Measurements from ENCODE around the gene SCRN2.

Gene SCRN2

GRCh38 chr17:47847341-47848197, 6.5 kb upstream of the SCRN2 start:
- ChIA-PET POLR2A (ENCODE audit: low non-redundant PET) (no interaction called here), CTCF (interaction anchor here (0.5 to 4.9 kb wide), 14 partner anchors 11 to 1771 kb away, joined by 3 to 38 read pairs (median 3); no protein-coding TSS in a partner anchor)
- DNase-seq (ENCODE audit: low spot score): no peak

GRCh38 chr17:47846716-47847340, 5.8 kb upstream of the SCRN2 start:
- ChIA-PET POLR2A (ENCODE audit: low non-redundant PET) (no interaction called here), CTCF (interaction anchor here (0.6 to 4.9 kb wide), 9 partner anchors 12 to 760 kb away, joined by 3 to 38 read pairs (median 4); no protein-coding TSS in a partner anchor)
- no peak for DNase-seq (ENCODE audit: low spot score)
- TF ChIP-seq, protein P1, sequence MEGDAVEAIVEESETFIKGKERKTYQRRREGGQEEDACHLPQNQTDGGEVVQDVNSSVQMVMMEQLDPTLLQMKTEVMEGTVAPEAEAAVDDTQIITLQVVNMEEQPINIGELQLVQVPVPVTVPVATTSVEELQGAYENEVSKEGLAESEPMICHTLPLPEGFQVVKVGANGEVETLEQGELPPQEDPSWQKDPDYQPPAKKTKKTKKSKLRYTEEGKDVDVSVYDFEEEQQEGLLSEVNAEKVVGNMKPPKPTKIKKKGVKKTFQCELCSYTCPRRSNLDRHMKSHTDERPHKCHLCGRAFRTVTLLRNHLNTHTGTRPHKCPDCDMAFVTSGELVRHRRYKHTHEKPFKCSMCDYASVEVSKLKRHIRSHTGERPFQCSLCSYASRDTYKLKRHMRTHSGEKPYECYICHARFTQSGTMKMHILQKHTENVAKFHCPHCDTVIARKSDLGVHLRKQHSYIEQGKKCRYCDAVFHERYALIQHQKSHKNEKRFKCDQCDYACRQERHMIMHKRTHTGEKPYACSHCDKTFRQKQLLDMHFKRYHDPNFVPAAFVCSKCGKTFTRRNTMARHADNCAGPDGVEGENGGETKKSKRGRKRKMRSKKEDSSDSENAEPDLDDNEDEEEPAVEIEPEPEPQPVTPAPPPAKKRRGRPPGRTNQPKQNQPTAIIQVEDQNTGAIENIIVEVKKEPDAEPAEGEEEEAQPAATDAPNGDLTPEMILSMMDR (conservative IDR thresholded peaks at IDR 0.05; ENCODE audit: low read depth): no peak
- H3K27ac ChIP-seq: peak overlapping the region; percentile 17

More at GRCh38 chr17:47847341-47848197, 6.5 kb upstream of the SCRN2 start:
- no peak overlapping the region for H3K27ac ChIP-seq
- TF ChIP-seq, protein P1 (conservative IDR thresholded peaks at IDR 0.05; ENCODE audit: low read depth): peak; percentile 43

GRCh38 chr17:47845716-47846075, 4.6 kb upstream of the SCRN2 start:
- H3K27ac ChIP-seq: peak overlapping the region; percentile 17; the same call in 1 of the 2 replicates
- DNase-seq (ENCODE audit: low spot score): no peak
- TF ChIP-seq, protein P1 (conservative IDR thresholded peaks at IDR 0.05; ENCODE audit: low read depth): no peak
- CTCF ChIA-PET: interaction anchor here (3.7 to 4.2 kb wide), 2 partner anchors 39 to 44 kb away, joined by 15 to 77 read pairs; no protein-coding TSS in a partner anchor
- POLR2A ChIA-PET (ENCODE audit: low non-redundant PET): no interaction called here

DNA sequence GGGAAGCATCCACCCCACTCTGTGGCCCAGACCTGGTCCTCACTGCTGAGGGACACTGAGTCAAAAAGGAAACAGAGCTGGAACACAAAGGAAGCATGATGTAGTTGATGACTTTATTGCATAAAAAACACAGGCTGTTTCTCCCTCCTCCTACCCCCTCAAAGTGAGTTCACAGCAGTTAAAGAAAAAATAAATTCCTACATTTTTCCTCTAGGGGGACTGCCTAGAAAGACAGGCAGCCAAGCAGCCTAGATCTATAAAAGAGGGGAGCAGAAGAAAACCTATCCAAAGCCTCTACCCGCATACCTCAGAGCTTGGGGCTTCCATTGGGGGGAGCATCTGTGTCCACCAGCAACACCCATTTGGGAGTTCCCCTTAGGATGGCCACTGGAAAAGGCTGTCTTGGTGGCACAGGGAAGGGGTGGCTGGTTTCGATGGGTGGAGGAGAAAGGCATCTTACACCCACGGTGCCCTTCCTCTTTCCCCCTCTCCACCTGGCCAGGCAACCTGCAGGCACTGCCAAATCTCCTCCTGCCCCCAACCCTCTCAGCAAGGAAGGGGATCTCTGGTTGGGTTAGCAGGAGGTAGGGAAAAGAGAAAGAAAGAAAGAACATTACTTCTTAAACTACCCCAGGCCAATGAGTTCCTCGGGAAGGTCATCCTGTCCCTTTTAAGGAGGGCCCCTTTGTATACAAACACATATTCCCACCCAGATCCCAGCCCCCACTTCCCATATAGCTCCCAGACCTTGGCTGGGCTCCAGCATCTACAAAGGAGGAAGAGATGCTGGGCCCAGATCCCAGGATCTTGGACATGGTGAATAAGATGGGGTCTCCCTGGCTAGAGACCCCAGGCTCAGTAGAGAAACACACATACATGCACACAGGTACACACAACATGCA, 4.0 kb upstream of the SCRN2 start:
- POLR2A ChIA-PET (ENCODE audit: low non-redundant PET): no interaction called here
- H3K27ac ChIP-seq: peak overlapping the region; percentile 20
- no peak for DNase-seq (ENCODE audit: low spot score)
- CTCF ChIA-PET: interaction anchor here (0.5 to 4.2 kb wide), 7 partner anchors 13 to 66 kb away, joined by 3 to 77 read pairs (median 4); partner anchors contain the start of genes LRRC46 and MRPL10
- TF ChIP-seq, protein P1 (conservative IDR thresholded peaks at IDR 0.05; ENCODE audit: low read depth): peak; percentile 37

GRCh38 chr17:47844227-47844626, 3.2 kb upstream of the SCRN2 start:
- DNase-seq (ENCODE audit: low spot score): no peak
- TF ChIP-seq, protein P1 (conservative IDR thresholded peaks at IDR 0.05; ENCODE audit: low read depth): no peak
- ChIA-PET POLR2A (ENCODE audit: low non-redundant PET) (no interaction called here), CTCF (interaction anchor here (0.6 to 4.2 kb wide), 5 partner anchors 13 to 51 kb away, joined by 3 to 77 read pairs (median 4); partner anchors contain the start of genes LRRC46 and MRPL10)
- H3K27ac ChIP-seq: peak overlapping the region; percentile 20

Data from RWPE1 (cell line).